GM12865 (cell line): ENCODE data around the gene PEX7.

ENCODE experiments used
- DNase-seq: peaks from one replicate; pipeline ENCODE4 v3.0.0; 2010; ENCODE audit warnings: low read depth
- H3K4me3 ChIP-seq: 2 replicates; pipeline ENCODE4 v1.5.1; 2011; ENCODE audit warnings: mild to moderate bottlenecking, low read depth, low read length, control low read depth
- TF ChIP-seq, protein P1 (sequence below): IDR thresholded peaks from 2 replicates; pipeline ENCODE4 v1.5.1; 2011; ENCODE audit warnings: low read length, control low read depth, low read depth, inconsistent platforms; ENCODE audit not compliant: insufficient read depth; ENCODE audit errors: missing control alignments

Gene PEX7

DNA sequence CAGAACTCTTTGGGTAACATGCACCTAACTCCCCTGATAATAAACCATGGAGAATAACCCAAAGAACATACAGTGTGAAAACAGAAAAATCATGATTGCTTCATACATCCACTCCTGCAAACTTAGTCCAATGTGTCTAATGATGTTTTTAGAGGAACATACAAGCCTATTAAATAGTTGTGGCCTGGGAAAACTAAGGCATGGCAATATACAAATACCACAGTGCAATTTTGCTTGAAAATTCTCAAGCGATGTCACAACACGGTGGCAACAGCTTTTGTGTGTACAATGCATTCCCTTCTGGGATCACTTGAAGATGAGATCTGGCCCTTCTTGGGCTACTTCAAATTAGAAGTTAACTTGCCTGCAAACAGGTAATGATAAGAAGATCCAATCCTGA lies 46.8 kb upstream of the PEX7 start:
- H3K4me3 ChIP-seq, result no peak overlapping the region
- no peak for DNase-seq
- TF ChIP-seq, protein P1, sequence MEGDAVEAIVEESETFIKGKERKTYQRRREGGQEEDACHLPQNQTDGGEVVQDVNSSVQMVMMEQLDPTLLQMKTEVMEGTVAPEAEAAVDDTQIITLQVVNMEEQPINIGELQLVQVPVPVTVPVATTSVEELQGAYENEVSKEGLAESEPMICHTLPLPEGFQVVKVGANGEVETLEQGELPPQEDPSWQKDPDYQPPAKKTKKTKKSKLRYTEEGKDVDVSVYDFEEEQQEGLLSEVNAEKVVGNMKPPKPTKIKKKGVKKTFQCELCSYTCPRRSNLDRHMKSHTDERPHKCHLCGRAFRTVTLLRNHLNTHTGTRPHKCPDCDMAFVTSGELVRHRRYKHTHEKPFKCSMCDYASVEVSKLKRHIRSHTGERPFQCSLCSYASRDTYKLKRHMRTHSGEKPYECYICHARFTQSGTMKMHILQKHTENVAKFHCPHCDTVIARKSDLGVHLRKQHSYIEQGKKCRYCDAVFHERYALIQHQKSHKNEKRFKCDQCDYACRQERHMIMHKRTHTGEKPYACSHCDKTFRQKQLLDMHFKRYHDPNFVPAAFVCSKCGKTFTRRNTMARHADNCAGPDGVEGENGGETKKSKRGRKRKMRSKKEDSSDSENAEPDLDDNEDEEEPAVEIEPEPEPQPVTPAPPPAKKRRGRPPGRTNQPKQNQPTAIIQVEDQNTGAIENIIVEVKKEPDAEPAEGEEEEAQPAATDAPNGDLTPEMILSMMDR, result no peak

DNA sequence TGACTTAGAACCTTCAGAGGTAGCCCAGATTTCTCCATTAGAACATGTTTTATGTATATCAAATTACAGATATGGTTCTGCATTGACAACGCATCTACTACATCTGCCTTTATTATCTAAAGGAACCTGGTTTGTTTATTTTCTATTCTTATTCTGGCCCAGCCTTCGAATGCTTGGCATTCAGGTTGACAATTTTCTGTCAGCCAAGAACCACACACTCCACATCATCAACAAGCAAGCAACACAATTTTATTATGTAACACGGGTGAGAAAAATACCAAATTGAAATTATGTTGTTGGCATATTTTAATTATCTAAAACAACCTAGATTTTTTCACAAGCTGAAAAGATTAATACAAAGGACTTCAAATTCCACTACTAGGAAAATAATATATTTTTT lies 44.7 kb upstream of the PEX7 start:
- DNase-seq, result no peak
- H3K4me3 ChIP-seq, result no peak overlapping the region
- TF ChIP-seq, protein P1, result no peak

DNA sequence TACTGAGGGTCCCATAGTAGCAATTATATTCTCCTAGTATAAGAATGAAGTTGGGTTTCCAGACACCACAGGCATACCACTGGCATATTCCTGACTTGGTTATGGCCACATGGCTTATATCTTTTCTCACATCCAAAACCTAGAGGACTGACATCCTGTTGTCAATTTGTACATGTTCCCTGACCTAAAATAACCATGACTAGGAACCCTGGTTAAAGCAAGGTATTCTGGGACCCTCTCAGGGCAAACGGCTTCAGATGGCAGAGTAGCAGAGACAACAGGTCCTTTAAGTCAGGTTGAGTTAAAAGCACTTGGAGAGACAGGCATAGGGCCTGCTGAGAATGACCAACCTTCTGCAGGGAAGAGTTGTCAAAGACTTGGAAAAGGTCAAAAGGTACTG lies 42.7 kb upstream of the PEX7 start:
- no peak for DNase-seq
- no peak overlapping the region for H3K4me3 ChIP-seq
- TF ChIP-seq, protein P1, result no peak

DNA sequence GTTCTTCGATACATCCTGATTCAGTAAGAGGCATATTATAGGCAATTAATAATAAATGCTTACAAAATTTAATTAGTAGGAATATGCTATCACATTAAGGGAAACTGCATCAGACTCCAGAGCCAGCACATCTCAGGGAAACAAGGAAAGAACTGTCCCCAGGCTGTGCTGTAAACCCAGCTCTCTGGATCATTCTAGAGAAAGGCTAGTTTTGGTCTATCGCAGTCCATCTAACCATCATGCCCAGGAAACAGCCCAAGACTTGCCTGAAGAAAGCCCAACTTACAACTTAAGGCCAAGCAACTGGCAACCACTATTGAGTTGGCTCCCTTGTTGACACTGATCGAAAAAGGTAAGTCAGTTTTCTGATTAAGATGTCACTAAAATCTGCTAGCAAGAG lies 41.4 kb upstream of the PEX7 start:
- TF ChIP-seq, protein P1, result no peak
- no peak overlapping the region for H3K4me3 ChIP-seq
- no peak for DNase-seq

DNA sequence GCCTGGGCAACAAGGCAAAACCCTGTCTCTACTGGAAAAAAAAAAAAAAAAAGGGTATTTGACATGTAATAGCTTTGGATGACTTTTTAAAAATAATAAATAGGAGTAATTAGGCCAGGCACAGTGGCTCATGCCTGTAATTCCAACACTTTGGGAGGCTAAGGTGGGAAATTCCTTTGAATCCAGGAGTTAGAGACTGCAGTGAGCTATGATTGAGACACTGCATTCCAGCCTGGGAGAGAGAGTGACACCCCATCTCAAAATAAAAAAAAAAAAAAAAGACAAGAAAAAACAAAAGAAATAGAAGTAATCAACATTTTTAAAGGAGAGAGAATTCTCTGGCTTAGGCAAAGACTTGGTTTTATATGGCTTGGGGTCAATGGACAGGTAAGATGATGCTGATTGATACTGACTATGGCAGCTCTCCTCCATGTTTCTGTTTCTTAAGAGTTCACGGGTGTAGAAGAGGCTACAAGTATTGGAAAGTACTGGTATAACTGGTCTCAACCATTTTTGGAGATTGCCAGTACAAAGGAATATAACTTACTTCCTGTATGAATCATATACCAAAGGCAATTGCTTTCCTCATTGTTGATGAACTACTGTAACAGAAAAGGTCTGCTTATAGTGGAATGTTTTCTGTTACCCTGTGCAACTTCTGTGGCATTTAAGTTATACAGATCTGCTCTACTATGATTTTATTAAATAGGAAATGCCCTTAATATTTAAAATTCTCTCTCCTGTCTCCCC lies 40.2 kb upstream of the PEX7 start:
- TF ChIP-seq, protein P1, result no peak
- DNase-seq, result no peak
- H3K4me3 ChIP-seq, result no peak overlapping the region

DNA sequence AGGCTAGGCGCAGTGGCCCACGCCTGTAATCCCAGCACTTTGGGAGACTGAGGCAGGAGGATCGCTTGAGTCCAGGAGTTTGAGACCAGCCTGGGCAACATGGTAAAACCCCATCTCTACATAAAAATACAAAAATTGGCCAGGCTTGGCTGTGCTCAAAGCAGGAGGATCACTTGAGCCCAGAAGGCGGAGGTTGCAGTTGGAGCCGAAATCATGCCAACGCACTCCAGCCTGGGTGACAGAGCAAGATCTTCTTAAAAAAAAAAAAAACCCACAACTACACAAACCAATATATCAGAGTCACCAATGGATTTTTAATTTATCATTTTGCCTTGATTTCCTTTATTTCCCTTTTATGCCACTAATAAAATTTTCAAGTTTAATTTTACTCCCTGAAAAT lies 39.4 kb upstream of the PEX7 start:
- H3K4me3 ChIP-seq, result no peak overlapping the region
- TF ChIP-seq, protein P1, result no peak
- DNase-seq, result no peak
